Transverse colon (tissue), 4 donors: ENCODE results near the gene HAUS3.

Experiments
- CTCF ChIP-seq, 5 experiments: fragments of 200-600 bp in 3 of 5; fragments of 450-650 bp in 2 of 5; sonication (generic) in 3 of 5; IDR thresholded peaks; 1 replicate in 2 of 5; 2 replicates in 3 of 5; pipeline ENCODE4 v1.5.1; 2016 to 2017; ENCODE audit warnings: antibody characterized with exemption in 5 of 5, inconsistent platforms in 3 of 5, mild to moderate bottlenecking in 2 of 5, moderate library complexity in 1 of 5
- EP300 ChIP-seq: sonication (generic); formaldehyde crosslinking; IDR thresholded peaks from one replicate; pipeline ENCODE4 v1.6.1; 2017; ENCODE audit warnings: antibody characterized with exemption, low read depth
- POLR2A ChIP-seq: fragments of 450-650 bp; IDR thresholded peaks from one replicate; pipeline ENCODE4 v1.6.1; 2016; ENCODE audit warnings: antibody characterized with exemption, mild to moderate bottlenecking, moderate library complexity
- POLR2AphosphoS5 ChIP-seq, 3 donors: sonication (generic); formaldehyde crosslinking; IDR thresholded peaks; one replicate each; pipeline ENCODE4 v1.6.1; 2016; ENCODE audit warnings: antibody characterized with exemption in 3 of 3

- TF ChIP-seq POLR2AphosphoS5 (IDR thresholded peaks at IDR 0.05) (no peak), EP300 (no peak), CTCF (IDR thresholded peaks at IDR 0.05) (no peak), POLR2A (no peak)
Measured at GRCh38 chr4:2263926-2264321, 22.0 kb upstream of the HAUS3 start.
